ENCODE results near the gene HAPLN1.

DNA sequence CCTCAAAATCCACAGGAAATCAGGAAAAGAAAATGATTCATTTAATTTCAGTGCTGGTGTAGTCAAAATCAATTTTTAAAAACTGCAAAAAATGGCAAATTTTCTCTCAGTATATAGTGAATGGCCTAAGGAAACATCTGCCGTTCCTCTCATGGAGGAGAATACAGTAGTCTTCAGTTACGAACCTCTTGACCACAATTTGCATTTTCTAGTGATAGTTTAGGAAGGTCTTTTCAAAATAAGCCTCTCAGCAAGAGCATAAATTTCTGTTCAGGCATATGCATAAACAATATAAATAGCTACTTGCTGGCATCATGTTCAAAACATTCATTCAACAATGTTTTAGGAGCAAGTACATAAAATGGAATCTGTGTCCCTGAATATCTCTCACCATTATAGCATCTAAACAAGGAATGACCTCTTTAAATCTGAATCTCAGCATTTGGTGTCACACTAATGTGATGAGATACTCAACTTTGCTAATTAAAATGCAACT lies 33.5 kb downstream of the HAPLN1 start:
- no peak for TF ChIP-seq EZH2 (IDR thresholded peaks at IDR 0.05; ENCODE audit: low read depth)
- no peak for TF ChIP-seq CTCF (conservative IDR thresholded peaks at IDR 0.05)

All from PC-9 (cell line).